HG03432 (cell line): Measurements from ENCODE around the gene DCLK1.

Experiments
- ATAC-seq: cut with Tn5 transposase; IDR thresholded peaks from one replicate; pipeline ENCODE4 v1.9.1; 2021; ENCODE audit warnings: mild to moderate bottlenecking, moderate library complexity; ENCODE audit not compliant: unreplicated experiment

Gene DCLK1

DNA sequence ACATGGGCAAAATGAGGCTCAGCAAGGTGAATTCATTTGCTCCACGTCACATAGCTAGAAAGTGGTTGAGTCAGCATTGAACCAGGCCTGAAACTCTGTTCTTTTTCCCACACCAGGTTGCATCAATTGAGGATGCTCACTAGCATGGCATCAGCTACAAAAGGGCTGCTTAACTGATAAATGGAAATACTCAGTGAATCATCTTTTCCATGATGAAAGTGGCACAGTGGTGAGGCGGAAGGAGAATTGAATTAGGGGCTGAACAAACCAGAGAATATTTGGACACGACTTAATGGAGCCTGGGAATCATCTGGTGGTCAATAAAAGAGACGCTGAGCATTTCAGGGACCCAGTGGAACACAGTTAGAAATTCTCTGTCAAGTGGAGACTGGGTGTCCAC, 334.6 kb downstream of the DCLK1 start:
- ATAC-seq = no peak

DNA sequence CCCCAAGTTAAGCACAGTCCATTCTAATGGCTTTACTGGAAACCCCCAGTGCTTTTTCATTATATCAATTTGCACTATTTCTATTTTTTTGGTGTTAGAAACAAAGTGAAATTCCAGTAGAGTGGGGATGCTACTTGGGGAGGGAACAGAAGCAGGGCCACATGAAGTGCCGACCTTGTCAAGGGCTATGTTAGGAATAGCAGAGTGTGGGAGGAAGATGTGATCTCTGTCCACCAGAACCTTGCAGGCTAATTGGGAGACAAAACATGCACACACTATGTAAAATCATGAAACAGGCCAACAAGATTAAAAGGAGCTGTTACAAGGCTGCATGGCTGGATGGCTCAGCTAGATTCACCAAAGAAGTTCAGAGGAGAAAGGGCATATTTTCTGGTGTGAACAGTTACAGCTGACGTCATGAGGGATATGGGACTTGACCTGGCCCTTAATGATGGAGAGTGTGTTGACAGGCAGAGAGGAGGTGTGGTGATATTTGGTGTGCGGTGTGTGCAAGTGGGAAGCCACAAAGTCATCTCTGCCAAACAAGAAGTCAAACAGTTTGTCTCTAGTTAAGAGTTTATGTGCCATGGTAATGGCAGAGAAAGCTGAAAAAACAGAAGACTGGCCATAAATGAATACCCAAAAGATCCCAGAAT, 336.3 kb downstream of the DCLK1 start:
- no peak for ATAC-seq

DNA sequence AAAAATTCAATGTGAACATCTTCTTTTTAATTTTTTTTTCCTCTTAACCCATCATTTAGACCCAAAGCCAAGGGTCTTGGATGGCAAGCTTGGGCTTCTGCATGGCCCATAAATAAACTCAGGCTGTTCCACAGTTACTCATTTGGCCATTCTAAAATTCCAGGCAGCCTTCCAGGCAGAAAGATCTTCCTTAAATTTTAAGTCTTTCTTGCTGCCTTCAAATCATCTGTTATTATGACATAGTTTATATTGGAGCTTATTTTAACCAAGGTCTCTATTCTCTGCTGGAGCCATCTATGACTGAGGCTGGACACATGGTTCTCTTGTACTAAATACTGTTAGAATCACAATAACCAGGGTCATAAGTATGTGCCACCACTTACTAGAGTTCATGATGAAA, 337.4 kb downstream of the DCLK1 start:
- no peak for ATAC-seq

DNA sequence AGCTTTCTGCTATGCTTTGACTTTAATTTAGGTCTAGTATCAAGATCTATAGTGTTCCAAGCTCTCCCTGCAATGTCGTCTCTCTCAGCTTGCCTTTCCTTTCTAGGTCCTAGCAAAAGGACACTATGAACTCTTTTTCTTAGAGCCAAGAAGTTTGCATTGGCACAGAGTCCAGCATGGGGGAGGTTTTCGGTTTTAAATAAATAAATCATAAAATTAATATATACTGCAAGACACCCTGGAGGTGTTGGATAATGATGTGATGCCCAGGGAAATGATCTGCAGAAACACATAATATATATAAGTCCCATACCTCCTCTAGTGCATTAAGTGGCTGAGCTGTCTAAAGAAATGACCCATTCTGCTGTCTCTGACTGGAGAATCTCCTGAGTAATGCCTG, 338.3 kb downstream of the DCLK1 start:
- ATAC-seq = no peak

DNA sequence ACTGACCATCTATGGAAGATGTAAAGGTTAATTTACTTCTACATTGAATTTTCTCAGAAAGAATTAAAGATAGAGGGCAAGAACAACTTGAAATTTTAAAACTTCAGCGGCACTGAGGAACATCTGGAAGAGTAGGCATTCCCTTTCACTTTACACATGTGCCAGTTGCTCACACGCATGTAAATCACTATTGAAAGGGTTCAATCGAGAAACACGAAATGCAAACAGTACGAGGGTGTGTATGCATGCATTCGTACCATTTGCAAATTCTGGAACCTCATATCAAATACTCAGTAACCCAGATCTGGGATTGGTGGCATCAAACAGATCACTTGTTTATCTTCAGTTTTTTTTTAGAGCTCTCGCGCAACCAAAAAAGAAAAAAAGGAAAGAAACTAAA, 339.2 kb downstream of the DCLK1 start:
- ATAC-seq = no peak

DNA sequence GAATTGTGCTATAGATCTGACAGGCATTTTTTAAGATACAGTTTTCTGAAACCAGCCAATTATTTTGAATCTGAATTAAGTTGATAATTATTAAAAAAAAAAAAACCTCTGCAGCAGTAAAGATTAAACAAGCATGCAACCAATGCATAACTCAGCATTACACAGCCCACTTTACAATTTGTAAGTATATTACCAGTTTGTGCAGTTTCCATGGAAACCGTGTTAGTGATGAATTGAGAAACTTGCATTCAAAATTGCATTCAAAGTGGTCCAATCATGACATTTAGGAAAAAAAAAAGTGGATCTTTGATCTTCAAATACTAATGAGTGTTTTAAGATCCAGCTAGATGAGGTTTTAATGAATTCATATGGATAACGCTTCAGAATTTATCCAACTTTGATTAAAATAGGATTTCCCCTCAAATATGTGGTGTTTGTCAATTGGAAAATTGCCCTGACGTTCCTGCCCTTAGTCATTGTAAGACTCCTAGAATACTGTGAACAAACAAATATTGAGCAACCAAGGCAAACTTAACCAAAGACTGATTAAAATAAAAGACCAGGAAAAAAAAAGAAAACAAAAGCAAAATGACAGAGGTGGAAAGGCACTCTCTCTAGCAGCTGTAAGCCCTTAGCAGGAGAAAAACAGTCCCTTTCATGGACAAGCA, 339.9 kb downstream of the DCLK1 start:
- ATAC-seq = no peak

DNA sequence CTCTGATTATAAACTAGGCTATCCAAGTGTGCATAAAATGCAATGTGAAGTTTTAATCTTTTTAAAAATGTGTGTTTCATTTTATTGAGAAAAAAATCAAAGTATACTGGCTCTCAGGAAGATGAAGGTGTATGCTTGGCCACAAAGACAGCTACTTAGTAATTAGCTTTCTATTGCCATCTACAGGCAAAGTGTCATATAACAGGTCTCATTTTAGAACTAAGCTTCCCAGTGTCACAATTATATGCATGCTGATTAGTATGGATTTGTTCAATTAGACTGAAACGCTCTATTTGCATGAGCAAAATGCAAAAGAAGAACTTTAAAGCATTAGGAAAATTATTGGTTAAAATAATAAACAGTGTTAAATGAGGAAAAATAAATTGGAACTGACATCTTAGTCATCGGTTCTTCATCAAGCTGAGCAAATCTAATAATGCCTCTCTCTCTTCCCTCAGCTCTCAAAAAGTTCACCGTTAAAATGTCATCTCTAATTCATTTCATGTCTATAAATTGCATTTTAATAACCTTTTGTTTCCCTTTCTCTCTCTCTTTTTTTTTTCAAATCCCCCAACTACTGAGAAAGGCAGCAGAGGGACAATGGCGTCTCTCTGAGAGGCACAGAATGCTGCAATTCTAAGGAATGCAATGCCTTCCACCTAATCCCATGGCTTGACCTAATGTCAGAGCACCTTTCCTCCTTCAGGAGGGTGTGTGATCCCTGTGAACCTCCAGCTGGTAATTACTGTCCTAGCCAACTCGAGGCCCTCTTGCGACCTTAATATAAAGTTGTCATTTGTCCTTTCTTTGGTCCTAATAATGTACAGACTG, 341.6 kb downstream of the DCLK1 start:
- peak; percentile 84 for ATAC-seq

DNA sequence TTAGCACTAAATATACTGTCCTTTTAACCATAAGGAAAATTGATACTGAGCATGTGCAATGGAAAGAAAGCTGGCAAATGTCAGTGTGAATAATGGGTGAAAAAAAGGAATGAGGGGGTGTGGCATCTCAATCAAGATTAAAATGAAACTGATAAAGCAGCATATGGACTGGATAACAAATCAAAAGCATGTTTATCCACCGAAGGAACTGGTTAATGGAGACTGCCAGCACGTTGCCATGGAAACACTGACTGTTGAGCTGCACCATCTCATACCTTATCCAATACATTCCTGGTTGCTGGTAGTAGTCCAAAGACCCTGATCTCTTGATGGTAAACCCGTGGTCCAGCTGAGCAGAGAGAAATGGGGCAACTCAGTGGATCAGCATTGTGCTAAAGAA, 343.2 kb downstream of the DCLK1 start:
- no peak for ATAC-seq

DNA sequence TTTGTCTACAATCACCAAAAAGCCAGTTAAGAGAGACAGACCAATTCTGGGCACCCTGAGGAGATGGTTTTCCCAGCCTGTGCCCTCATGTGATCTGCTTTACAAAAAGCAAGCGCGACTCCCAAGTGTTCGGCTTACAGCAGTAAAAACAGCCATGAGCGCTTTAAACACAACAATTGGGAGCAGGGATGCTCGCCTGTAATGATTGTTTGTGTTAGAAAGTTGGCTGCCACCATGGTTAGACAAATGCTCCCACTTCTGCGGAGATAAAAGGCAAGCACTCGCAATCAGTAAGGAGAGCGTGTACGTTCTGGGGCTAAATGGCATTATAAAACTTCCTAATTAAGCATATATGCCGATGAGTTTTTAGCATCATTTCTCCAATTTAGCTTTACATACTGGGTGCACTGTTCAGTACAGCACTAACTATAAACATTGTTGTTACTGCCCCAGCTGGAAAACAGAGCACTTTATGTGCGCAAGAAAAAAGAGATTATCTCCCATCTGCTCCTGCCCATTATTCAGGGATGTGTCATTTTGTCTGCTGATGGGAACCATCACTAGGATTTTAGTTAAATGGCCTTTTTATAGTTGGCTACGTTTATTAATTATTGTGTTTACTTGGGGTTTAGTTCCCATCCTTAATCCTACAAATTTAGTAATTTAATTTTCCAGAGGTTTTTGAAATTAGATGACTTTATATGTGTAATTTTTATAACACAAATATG, 345.4 kb downstream of the DCLK1 start:
- no peak for ATAC-seq

DNA sequence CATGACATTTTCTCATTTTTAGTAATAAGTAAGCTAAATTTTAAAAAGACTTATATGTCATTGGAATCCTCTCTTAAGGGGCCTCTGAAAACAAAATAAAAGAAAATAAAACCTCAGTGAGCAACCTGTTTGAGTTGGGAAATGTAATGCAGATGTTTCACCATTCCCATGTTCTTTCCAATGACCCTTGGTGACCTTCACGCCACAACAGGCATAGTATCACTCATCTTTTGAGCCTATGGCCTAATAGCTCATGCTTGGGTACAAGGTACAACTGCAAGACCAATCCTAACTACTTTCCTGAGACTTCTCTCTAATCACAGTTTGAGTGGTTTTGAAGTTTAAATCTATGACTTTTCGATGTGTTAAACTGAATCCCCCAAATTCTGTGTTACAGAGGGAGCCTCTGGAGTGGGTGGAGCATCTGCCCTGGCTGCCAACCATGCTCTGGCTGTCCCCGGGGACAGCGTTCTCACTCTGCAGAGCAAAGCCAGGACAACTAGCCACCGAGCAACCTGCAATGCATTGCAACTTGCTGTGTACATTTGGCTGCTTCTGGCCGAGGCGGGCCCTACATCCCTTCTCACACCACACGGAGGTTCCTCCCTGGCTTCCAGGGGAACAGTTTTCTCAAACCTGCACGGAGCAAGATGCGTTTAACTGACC, 346.8 kb downstream of the DCLK1 start:
- no peak for ATAC-seq

DNA sequence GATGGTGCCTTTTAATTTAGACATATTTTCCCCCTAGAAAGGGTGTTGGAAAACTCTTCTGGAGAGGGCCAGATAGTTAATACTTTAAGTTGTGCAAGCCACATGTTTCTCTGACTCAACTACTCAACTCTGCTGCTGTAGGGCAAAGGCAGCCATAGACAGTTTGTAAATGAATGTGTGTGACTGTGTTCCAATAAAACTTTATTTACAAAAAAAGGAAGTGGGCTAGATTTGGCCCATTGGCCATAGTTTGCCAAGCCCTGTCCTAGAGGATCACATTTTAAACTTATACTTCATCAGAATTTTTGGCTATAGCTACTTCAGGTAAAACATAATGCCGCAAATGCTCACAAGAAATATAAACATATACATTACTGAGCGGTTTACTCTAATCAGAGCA, 348.4 kb downstream of the DCLK1 start:
- no peak for ATAC-seq

DNA sequence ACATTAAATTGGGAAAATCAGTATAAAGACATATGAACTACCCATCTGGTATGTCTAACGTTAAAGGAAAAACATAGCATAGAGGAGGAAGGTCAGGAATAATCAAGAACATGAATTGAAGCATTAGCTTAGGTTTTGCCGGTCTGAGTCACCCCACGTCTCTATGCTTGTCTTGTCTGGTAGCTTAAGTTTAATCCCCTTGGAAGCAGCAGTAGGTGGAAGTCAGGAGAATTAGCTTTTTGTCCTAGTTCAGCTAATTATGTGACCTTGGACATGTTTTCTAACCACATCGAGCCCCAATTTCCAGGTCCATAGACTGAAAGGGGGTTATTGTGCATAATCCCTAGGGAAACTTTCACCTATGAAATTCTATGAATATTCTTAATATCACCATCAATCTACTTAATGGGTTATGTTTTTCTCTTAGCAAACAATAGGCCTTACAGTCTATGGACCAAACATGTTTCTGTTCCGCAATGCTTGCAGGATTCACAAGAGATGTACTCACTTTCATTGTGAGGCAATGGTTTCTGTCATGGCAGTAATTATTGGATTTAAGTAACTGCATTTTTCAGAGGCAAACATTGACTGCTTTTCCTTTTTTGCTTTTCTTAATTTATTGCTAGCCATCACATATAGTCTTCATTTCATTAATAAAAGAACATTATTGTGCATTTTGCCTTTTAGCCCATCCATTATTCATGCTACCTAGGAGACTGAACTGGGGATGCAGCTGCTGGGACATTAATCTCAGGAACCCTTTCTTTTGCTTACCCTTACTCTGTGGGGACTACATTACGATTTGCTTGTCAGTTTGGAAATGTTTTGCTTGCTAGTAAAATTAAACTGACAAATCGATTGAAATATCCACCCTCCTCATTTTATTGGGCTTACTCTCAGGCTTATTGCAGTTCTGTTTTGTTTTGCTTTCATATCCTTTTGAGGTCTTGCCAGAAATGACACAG, 349.9 kb downstream of the DCLK1 start:
- ATAC-seq = no peak

DNA sequence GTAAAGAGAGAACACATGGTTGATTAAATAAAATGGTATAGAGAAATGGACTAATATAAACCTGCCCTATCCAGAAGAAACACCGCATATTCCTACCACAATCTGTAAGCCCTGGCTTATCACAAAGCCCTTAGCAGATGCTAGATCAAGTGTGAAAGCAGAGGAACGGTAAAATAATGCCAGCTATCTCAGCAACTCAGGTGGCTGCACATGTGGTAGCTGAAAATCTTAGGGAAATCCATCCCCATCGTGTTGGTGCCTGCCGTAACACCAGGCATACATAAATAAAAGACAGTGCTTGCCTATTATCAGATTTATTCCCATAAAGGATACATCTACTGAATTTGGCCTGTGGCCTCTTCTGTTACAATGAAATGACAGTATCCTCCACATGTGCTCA, 350.6 kb downstream of the DCLK1 start:
- ATAC-seq = no peak

DNA sequence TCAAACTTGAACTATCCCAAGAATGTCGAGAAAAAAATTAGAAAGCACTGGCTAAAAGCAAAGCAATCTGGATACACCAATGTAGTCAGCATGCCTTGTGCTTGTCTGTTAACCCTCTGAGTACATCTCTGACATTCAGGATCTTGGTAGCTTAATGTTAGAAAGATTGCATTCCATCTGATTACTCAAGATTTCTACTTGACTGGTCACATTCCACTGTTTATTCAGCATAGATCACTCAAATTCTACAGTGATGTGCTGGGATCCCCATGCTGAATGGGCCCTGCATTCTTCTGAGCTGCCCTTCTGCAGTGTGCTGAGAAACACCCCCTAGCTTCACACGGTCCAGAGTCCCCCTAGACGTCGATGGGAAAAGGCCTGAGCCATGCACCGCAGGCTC, 359.3 kb downstream of the DCLK1 start:
- ATAC-seq = no peak

DNA sequence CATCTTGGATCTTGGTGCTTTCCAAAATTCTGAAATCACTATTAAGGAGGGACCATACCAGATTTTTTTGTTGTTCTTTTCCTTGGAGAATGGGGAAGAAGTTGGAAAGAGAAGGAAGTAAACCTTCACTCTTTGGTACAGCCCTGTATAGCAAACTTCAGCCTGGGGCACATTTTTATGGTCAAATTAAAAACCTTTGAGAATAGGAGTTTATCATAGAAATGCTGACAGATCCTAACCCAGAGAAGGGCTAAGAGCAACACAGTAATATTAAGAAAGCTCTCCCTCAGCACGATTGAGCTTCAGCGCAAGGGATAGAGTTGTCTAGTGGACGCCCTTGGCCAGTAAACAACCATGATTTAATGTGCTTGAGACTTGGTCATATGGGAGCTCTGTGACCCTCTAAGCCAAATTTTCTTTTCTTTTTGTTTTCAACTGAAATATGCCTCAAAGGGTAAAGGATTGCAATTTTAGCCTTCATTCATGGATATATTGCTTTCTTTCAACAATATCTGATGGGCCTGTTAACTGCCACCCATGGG, 360.4 kb downstream of the DCLK1 start:
- no peak for ATAC-seq

DNA sequence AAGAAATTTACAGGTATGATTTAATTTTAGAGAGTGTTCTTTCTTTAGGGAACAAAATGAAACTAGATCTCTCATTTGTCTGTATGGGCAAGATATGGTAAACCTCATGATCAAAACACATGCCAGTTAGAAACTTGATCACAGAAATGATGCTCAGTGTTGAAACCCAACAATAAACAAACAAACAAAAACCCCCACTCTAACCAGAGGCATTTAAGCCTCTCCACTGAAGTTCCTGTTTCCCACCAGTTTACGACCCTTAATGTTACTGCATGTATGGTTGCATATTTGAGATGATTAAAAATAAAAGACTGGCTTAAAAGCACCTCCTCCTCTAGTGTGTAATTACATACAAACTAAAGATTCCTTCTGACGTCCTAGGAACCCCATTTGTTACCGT, 361.4 kb downstream of the DCLK1 start:
- ATAC-seq = no peak

DNA sequence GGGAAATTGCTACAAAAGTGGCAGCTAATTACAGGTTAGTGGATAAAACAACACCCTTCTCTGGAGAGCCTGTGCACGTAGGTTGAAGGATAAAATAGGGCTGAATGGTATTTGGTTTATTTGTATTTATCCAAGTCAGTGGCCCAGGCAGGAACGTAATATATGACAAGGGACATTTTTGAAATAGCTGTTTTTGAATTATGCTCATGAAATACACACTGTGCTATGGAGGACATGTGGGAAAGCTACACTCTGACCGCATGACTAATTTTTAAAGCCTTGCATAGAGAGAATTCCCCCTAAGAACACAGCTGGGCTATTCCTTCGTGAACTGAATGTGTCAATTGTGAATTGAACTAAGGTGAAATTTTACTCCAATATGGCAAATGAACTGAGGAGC, 362.6 kb downstream of the DCLK1 start:
- ATAC-seq = no peak

DNA sequence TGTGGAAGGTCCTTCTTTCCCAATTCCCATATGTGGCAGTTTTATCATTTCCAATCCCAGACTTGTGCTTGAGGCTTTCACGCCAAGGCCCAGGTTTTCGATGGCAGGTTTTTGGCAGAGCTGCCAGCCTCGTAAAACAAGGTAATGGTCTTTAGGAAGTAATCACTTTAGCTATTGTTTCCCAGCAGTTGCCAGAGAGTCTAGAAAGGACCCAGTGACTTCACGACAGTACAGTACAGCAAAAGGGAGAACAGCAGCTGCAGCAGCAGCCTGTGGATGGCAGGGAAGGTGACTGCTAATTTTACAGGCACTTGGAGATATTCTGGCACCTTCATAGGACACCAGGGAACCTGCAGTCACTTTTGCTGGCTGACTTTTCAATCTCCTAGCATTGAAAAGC, 363.1 kb downstream of the DCLK1 start:
- ATAC-seq = no peak

DNA sequence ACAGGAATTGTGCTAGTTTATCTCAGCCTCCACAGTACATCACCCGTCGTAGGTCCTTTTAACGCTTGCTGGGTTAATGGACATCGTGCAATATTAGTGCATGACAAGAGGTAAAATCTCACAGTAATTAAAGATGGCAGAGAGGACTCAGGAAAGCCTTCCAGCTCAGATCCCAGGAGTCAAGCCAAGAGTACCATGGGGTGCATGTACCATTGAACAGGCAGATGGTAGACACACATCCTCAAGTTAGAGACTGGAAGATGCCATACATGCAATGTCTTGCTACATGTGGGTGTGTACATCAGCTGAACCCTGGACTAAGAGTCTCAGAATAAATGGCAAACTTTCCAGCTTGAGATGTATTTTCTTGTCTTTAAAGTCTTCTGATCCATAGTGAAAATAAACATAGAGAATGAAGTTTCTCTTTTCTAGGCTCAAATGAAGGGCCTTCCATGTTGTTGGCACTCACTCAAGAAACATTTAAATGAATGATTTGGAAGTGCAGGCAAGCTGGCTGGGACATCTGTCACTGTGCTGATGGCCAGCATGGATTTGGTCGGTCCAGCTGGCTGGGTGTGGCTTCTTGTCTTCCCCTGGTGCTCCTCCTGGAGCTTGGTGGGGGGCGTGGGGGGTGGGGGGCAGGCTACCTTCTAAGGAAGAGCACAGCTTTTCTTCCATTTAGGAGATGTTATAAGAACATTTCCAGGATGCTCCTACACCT, 363.8 kb downstream of the DCLK1 start:
- no peak for ATAC-seq
